GM11168 (cell line): Measurements from ENCODE around the gene SGPP1.
"Not testable (repeated sequence)": the region's sequence is repeated elsewhere in the genome, so short reads cannot be mapped to it uniquely, and the experiment has no call there.

ENCODE experiments used
- in situ Hi-C: fragments of 300-500 bp; cut with MboI; formaldehyde crosslinking; loops from one replicate; pipeline ENCODE4 v1.12.0; 2022; ENCODE audit warnings: low sequenced_read_pairs; ENCODE audit not compliant: unreplicated experiment

SGPP1 gene

GRCh38 chr14:63727231-63727735, 582 bp downstream of the SGPP1 start:
- in situ Hi-C loops, result no loop called here

GRCh38 chr14:63726499-63726898, 1.4 kb downstream of the SGPP1 start:
- in situ Hi-C loops, result no loop called here

- in situ Hi-C loops, result no loop called here
Observed at GRCh38 chr14:63725786-63726460, 1.9 kb downstream of the SGPP1 start.

GRCh38 chr14:63717702-63718101, 10.2 kb downstream of the SGPP1 start:
- in situ Hi-C loops, result no loop called here

- in situ Hi-C loops, result no loop called here
Observed at GRCh38 chr14:63715360-63715759, 12.5 kb downstream of the SGPP1 start.

- in situ Hi-C loops, result no loop called here
Observed at GRCh38 chr14:63713764-63714163, 14.1 kb downstream of the SGPP1 start.

GRCh38 chr14:63713058-63713457, 14.8 kb downstream of the SGPP1 start:
- in situ Hi-C loops, result no loop called here

- in situ Hi-C loops, result no loop called here
Observed at GRCh38 chr14:63712123-63712522, 15.7 kb downstream of the SGPP1 start.

- in situ Hi-C loops, result no loop called here
Observed at GRCh38 chr14:63710497-63710896, 17.4 kb downstream of the SGPP1 start.

GRCh38 chr14:63709589-63709988, 18.3 kb downstream of the SGPP1 start:
- in situ Hi-C loops, result no loop called here

- in situ Hi-C loops, result no loop called here
Observed at GRCh38 chr14:63707216-63707615, 20.6 kb downstream of the SGPP1 start.

GRCh38 chr14:63705561-63706070, 22.2 kb downstream of the SGPP1 start:
- in situ Hi-C loops, result no loop called here

- in situ Hi-C loops, result not testable (repeated sequence)
Observed at GRCh38 chr14:63702530-63702929, 25.3 kb downstream of the SGPP1 start.

GRCh38 chr14:63701606-63702299, 26.1 kb downstream of the SGPP1 start:
- in situ Hi-C loops, result no loop called here

GRCh38 chr14:63692310-63693020, 35.4 kb downstream of the SGPP1 start:
- in situ Hi-C loops, result no loop called here

GRCh38 chr14:63689132-63689531, 38.7 kb downstream of the SGPP1 start:
- in situ Hi-C loops, result no loop called here

GRCh38 chr14:63686926-63687325, 40.9 kb downstream of the SGPP1 start:
- in situ Hi-C loops, result no loop called here

GRCh38 chr14:63685401-63685800, 42.5 kb downstream of the SGPP1 start:
- in situ Hi-C loops, result no loop called here

GRCh38 chr14:63682727-63683593, 44.9 kb downstream of the SGPP1 start:
- in situ Hi-C loops, result no loop called here

- in situ Hi-C loops, result no loop called here
Observed at GRCh38 chr14:63678536-63678935, 49.3 kb downstream of the SGPP1 start.
